ENCODE results near the gene GPR142. TPM values are rescaled to one million over a fixed set of nuclear protein-coding genes. Genes with fewer than 3 reads are reported as not detected.

GPR142 gene
- total and polyA plus RNA-seq, 2 of the 8 experiments (the other 6 are each of a cell fraction or from before 2014, with no cell fraction given) = 0.05 TPM; not detected in 1

GRCh38 chr17:74373838-74374606 is 6.7 kb downstream of the GPR142 start (continued):
- no peak for TF ChIP-seq USF2 (IDR thresholded peaks at IDR 0.05; ENCODE audit: low read length)
- TF ChIP-seq SP4 (IDR thresholded peaks at IDR 0.05; ENCODE audit: low read length) = no peak
- no peak for TF ChIP-seq CBX8 (IDR thresholded peaks at IDR 0.05; ENCODE audit: borderline replicate concordance, low read depth, low read length)
- TF ChIP-seq FOSL1 (IDR thresholded peaks at IDR 0.05; ENCODE audit: insufficient read depth, low read depth, low read length) = no peak
- no peak for TF ChIP-seq EZH2 (IDR thresholded peaks at IDR 0.05; ENCODE audit: low read depth, low read length, severe bottlenecking)
- no peak for TF ChIP-seq JUND (IDR thresholded peaks at IDR 0.05; ENCODE audit: low read length)
- no peak for TF ChIP-seq TCF12 (IDR thresholded peaks at IDR 0.05; ENCODE audit: low read depth, low read length)
- no peak for TF ChIP-seq ATF2 (IDR thresholded peaks at IDR 0.05; ENCODE audit: low read length)
- no peak for TF ChIP-seq SRF (IDR thresholded peaks at IDR 0.05; ENCODE audit: low read depth, low read length)
- TF ChIP-seq RAD21 (IDR thresholded peaks at IDR 0.05 in 1 of 2, conservative IDR thresholded peaks at IDR 0.05 in 1 of 2; ENCODE audit: low read depth in 2 of 2, low read length in 2 of 2) = no peak

All from H1 (cell line).